NCI-H2196 (cell line): ENCODE data around the gene PLEKHG4.
A peak's percentile ranks its signal among the peaks of the same experiment; 100 is the strongest.

ENCODE experiments used
- DNase-seq: peaks from one replicate; lab custom pipeline; 2025; ENCODE audit not compliant: unreplicated experiment; lab: John Stamatoyannopoulos, UW

The PLEKHG4 gene

GRCh38 chr16:67283826-67284555 is 4.7 kb downstream of the PLEKHG4 start:
- no peak for DNase-seq

- peak; percentile 81 for DNase-seq
Measured at GRCh38 chr16:67284699-67285646, 5.6 kb downstream of the PLEKHG4 start.

GRCh38 chr16:67286441-67287235 is 7.3 kb downstream of the PLEKHG4 start:
- no peak for DNase-seq

GRCh38 chr16:67287960-67288359 is 8.6 kb downstream of the PLEKHG4 start:
- no peak for DNase-seq

GRCh38 chr16:67291461-67291860 is 12.1 kb downstream of the PLEKHG4 start:
- no peak for DNase-seq

- DNase-seq, result no peak
Measured at GRCh38 chr16:67294171-67294757, 14.9 kb downstream of the PLEKHG4 start.

- no peak for DNase-seq
Measured at GRCh38 chr16:67294938-67295361, 15.6 kb downstream of the PLEKHG4 start.

- no peak for DNase-seq
Measured at GRCh38 chr16:67296420-67296819, 17.1 kb downstream of the PLEKHG4 start.

- DNase-seq, result no peak
Measured at GRCh38 chr16:67298277-67298676, 18.9 kb downstream of the PLEKHG4 start.

GRCh38 chr16:67299269-67299668 is 19.9 kb downstream of the PLEKHG4 start:
- no peak for DNase-seq

- no peak for DNase-seq
Measured at GRCh38 chr16:67301080-67301782, 21.9 kb downstream of the PLEKHG4 start.

- DNase-seq, result no peak
Measured at GRCh38 chr16:67302076-67302475, 22.7 kb downstream of the PLEKHG4 start.

GRCh38 chr16:67302970-67303369 is 23.6 kb downstream of the PLEKHG4 start:
- DNase-seq, result no peak

GRCh38 chr16:67304020-67304419 is 24.7 kb downstream of the PLEKHG4 start:
- no peak for DNase-seq

- DNase-seq, result no peak
Measured at GRCh38 chr16:67305216-67306071, 26.1 kb downstream of the PLEKHG4 start.

- DNase-seq, result no peak
Measured at GRCh38 chr16:67310561-67310960, 31.2 kb downstream of the PLEKHG4 start.

GRCh38 chr16:67311607-67312488 is 32.5 kb downstream of the PLEKHG4 start:
- peak; percentile 54 for DNase-seq

GRCh38 chr16:67312719-67313118 is 33.4 kb downstream of the PLEKHG4 start:
- no peak for DNase-seq
